GM12875 (cell line): ENCODE measurements around the gene SMIM36.

Experiments used
- H3K4me3 ChIP-seq: one replicate; pipeline ENCODE4 v1.5.1; 2011; ENCODE audit warnings: low read depth, low read length, control low read depth
- CTCF ChIP-seq: IDR thresholded peaks from 2 replicates; pipeline ENCODE4 v1.5.1; 2011; ENCODE audit warnings: low read depth, mild to moderate bottlenecking, control low read depth, inconsistent platforms, low read length, moderate library complexity, borderline replicate concordance; ENCODE audit not compliant: insufficient read depth

Gene SMIM36

DNA sequence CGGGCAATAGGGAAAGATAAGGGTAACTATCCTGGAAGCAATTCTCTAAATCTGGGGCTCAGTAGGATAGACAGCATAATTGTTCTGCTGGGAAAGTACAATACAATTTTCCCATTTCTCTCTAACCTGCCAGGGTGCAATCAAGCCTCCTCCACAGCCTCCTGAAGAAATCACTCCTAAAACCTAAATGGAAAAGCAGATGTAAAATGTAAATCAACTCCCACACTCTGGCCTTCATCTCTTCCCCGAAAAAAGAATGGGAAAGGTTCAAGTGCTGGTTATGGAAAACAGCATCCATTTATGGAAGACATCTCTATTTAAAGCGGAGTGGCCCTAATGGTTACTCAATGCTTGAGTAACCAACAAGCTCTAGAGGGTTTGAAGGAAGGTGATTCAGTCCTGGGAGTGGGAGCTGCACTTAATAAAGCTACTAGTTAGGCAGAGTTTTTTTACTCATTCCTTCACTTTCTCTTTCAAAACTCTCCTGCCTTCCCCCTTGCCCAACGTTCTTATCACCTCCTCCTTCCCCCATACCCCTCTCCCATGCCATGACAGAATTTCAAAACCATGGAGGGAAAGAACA, 94.7 kb downstream of the SMIM36 start:
- no peak overlapping the region for H3K4me3 ChIP-seq
- no peak for TF ChIP-seq CTCF

- no peak for TF ChIP-seq CTCF
- H3K4me3 ChIP-seq, result no peak overlapping the region
Observed at GRCh38 chr17:55416000-55416399, 95.3 kb downstream of the SMIM36 start.

- no peak for TF ChIP-seq CTCF
- H3K4me3 ChIP-seq, result no peak overlapping the region
Observed at GRCh38 chr17:55414983-55415382, 96.3 kb downstream of the SMIM36 start.

DNA sequence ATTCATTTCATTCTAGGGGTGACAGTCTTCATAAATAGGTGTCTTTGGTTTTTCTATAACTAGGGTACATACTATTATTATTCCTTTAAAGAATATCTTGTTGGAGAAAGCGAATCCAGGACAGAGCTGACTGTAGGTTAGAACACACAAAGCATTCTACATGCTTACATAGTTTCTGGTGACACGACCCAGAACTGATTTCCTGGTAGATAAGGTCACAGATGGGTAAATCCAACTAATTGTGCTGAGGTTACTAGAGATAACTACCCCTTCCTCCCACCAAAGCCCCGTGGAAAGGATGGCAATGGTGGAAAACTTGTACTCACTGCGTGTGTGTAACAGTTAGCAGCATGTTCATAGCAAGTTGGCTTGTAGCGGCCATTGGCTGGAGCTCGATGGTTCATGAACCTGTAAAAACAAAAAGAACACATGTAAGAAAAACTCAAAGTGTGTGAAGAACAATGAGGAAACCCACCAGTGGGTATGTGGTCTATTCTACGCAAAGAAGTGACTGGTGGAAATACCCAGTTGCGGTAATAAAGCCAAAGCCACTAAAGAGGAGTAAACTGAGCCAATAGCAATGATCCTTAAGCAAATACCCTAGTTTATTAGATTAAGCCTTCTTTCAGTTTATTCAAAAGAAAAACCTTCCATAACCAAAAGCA, 97.3 kb downstream of the SMIM36 start:
- TF ChIP-seq CTCF, result no peak
- no peak overlapping the region for H3K4me3 ChIP-seq

- H3K4me3 ChIP-seq, result no peak overlapping the region
- no peak for TF ChIP-seq CTCF
Observed at GRCh38 chr17:55411463-55411855, 99.8 kb downstream of the SMIM36 start.

- no peak for TF ChIP-seq CTCF
- no peak overlapping the region for H3K4me3 ChIP-seq
Observed at GRCh38 chr17:55410722-55411462, 100.4 kb downstream of the SMIM36 start.
